Measurements from ENCODE around the gene DELE1.
A peak's percentile ranks its signal among the peaks of the same experiment; 100 is the strongest.
"Not testable (repeated sequence)": the region's sequence is repeated elsewhere in the genome, so short reads cannot be mapped to it uniquely, and the experiment has no call there.

DELE1 gene

GRCh38 chr5:141889282-141889871, 34.3 kb upstream of the DELE1 start:
- DNase-seq, result peak in 1 of 2 experiments; percentile 23

GRCh38 chr5:141890429-141890828, 33.2 kb upstream of the DELE1 start:
- not testable (repeated sequence) for DNase-seq

GRCh38 chr5:141897425-141897824, 26.2 kb upstream of the DELE1 start:
- no peak for DNase-seq

DNA sequence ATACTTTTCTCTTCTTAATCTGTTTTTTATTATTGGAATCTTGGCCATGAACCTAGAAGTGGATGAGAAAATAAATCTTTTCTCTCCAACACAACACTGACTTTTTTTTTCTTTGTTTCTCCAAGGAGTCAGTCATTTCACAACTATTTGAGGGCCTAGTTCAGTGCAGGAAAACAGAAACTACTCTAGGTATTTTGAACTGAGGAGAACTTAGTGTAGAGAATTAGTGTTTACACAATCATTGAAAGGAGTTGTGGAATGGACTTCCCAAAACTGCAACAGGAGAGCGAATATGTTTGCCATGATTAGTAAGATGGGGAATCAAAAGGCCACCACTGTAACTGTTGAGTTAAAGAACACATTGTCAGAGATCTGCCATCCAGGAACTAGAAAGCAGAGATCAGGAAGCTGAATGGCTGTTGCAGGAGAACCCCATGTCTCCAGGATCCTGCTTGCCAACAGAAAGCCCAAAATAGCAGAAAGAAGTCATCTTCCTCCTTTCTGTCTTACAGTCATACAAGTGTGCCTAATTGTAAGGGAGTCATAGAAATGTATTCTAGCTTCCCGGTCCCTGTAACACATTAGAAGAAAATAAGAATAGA, 25.1 kb upstream of the DELE1 start:
- no peak for DNase-seq

GRCh38 chr5:141902015-141902814, 21.5 kb upstream of the DELE1 start:
- DNase-seq, result no peak

- DNase-seq, result no peak
Observed at GRCh38 chr5:141903261-141903660, 20.4 kb upstream of the DELE1 start.

DNA sequence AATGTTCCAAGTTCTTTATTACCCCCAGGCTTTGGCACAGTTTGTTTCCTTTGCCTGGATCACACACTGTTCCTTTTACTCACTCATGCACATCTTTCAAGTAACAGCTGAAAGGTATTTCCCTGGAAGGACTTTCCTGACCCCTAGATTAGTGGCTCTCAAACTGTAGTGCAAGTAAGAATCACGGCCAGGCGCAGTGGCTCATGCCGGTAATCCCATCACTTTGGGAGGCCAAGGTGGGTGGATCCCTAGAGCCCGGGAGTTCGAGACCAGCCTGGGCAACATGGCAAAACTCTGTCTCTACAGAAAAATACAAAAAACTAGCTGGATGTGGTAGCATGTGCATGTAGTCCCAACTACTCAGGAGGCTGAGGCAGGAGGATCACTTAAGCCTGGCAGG, 19.1 kb upstream of the DELE1 start:
- no peak for DNase-seq

GRCh38 chr5:141906517-141906916, 17.2 kb upstream of the DELE1 start:
- DNase-seq, result no peak

- DNase-seq, result no peak
Observed at GRCh38 chr5:141906972-141907371, 16.7 kb upstream of the DELE1 start.

- no peak for DNase-seq
Observed at GRCh38 chr5:141908796-141909195, 14.9 kb upstream of the DELE1 start.

GRCh38 chr5:141909212-141909611, 14.5 kb upstream of the DELE1 start:
- DNase-seq, result no peak

- DNase-seq, result no peak
Observed at GRCh38 chr5:141910271-141910673, 13.4 kb upstream of the DELE1 start.

GRCh38 chr5:141913560-141914198, 10.0 kb upstream of the DELE1 start:
- DNase-seq, result no peak

DNA sequence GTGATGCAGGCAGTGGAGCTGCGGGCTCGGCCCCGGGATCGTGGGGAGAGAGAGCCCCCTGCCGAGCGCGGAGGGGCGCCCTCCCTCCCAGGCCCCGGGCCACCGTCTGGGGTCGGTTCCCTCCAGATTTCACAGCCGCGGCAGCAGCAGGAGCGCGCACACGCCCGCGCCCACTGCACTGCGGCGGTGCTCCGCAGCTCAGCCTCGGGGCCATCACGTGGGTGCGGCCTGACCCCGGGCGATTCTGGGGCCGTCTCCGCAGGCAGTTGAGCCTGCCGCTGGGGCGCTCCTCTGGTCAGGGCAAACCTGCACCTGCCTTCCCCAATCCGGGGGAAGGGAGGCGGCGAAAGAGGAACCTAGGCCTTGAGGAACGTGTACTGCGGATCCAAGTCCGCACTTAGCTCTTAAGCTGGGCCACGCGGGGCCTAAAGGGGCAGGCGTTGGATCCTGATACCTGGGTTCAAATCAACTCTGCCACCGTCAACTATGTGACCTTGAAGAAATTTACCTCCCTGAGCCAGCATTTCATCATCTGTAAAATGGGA, 9.4 kb upstream of the DELE1 start:
- peak in 1 of 2 experiments; percentile 66 for DNase-seq

GRCh38 chr5:141914797-141915196, 8.9 kb upstream of the DELE1 start:
- no peak for DNase-seq

GRCh38 chr5:141915881-141916336, 7.8 kb upstream of the DELE1 start:
- no peak for DNase-seq

- DNase-seq, result no peak
Observed at GRCh38 chr5:141916522-141916921, 7.1 kb upstream of the DELE1 start.

DNA sequence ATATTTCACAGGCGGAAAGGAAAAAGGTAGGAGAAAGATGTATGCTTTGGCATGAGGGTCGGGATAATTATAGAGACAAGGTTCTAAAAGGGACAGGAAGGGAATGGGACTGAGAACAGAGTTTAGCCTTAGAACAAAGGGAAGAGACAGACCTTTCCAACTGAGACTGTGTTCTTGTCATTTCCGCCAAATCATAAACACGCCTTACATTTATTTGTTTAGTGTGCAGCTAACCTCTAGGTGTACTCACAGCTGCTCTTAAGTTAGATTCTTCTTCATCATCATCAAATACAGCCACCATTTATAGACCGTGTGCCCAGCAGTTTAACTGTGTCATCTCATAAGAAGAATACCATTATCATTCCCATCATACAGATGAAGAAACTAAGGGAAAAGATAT, 5.9 kb upstream of the DELE1 start:
- DNase-seq, result no peak

- no peak for DNase-seq
Observed at GRCh38 chr5:141919218-141920119, 4.2 kb upstream of the DELE1 start.

- DNase-seq, result no peak
Observed at GRCh38 chr5:141920771-141921170, 2.9 kb upstream of the DELE1 start.

DNA sequence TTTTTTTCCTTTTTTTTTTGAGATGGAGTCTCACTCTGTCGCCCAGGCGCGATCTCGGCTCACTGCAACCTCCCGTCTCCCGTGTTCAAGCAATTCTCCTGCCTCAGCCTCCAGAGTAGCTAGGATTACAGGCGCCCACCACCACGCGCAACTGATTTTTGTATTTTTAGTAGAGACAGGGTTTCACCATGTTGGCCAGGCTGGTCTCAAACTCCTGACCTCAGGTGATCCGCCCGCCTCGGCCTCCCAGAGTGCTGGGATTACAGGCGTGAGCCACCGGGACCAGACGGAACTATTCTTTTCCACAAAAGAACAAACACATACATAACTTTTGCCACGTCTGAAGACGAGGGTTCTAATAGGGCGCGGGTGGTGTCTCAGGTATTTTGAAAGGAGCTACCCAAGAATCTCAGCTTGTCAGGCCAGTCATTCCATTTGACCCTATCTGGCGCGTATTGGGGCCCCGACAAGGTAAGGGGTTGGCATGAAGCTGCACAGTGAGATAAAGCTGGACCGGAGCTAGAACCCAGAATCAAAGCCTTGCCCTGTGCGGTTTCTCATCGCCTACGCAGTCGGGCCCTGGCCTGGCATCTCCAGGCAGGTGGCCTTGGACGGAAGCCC, 734 bp upstream of the DELE1 start:
- DNase-seq, result not testable (repeated sequence)

DNA sequence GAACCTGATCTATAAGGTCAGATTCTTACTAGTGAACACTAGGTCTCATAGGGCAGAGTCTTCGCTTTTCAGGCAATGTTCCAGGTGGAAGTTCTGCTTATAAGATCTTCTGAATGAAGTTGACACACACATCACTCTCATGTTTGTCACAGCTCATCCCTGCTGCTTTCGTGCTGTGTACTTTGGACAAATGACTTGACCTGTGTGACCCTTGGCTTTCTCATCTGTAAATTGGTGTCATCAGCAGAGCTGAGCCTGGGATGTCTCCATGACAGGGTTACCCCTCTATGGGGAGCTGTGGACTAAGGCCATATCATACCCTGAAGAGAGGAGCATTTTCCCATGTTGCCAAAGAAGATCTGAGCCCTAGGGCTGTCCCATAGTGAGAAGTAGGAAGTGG, 2.8 kb downstream of the DELE1 start:
- no peak for DNase-seq

All from NCI-H526 (cell line).